MM.1S (cell line): ENCODE measurements around the gene MAD1L1.

Experiments
- EZH2 ChIP-seq: fragments of 300-600 bp; sonication (generic); optimal IDR thresholded peaks from 2 replicates; pipeline ENCODE3; 2017; ENCODE audit warnings: low read depth, mild to moderate bottlenecking, antibody characterized with exemption, low read length, mixed read lengths
- EZH2phosphoT487 ChIP-seq: fragments of 300-600 bp; sonication (generic); IDR thresholded peaks from 2 replicates; pipeline ENCODE4 v1.6.1; 2018; ENCODE audit warnings: antibody characterized with exemption, low read length
- TF ChIP-seq, protein P1 (sequence below): fragments of 300-600 bp; sonication (generic); IDR thresholded peaks from 2 replicates; pipeline ENCODE4 v1.5.1; 2016; ENCODE audit warnings: antibody characterized with exemption, low read length, mixed read lengths

DNA sequence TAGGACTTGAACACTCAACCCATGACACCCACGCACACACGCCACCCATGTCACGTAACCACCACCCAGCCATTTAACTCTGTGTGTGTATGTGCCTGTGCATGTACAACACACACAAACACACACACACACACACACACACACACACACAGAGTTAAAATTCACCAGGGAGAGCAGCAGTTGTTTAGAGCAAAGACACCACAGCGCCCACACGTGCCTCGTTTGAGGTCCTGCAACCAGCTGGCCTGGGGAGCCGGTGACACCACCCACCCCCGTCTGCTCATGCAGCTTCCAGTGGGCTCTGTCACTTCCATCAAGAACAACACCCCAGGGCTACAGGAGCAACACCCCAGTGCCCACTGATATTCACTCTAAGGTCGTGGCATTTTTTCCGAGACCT lies 465.2 kb downstream of the MAD1L1 start:
- no peak for TF ChIP-seq EZH2
- TF ChIP-seq, protein P1, sequence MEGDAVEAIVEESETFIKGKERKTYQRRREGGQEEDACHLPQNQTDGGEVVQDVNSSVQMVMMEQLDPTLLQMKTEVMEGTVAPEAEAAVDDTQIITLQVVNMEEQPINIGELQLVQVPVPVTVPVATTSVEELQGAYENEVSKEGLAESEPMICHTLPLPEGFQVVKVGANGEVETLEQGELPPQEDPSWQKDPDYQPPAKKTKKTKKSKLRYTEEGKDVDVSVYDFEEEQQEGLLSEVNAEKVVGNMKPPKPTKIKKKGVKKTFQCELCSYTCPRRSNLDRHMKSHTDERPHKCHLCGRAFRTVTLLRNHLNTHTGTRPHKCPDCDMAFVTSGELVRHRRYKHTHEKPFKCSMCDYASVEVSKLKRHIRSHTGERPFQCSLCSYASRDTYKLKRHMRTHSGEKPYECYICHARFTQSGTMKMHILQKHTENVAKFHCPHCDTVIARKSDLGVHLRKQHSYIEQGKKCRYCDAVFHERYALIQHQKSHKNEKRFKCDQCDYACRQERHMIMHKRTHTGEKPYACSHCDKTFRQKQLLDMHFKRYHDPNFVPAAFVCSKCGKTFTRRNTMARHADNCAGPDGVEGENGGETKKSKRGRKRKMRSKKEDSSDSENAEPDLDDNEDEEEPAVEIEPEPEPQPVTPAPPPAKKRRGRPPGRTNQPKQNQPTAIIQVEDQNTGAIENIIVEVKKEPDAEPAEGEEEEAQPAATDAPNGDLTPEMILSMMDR, result peak; percentile 17; the same call in 1 of the 2 replicates
- TF ChIP-seq EZH2phosphoT487, result no peak
